Subcutaneous adipose tissue (tissue), 4 donors: Measurements from ENCODE around the gene PPP2R3A. TPM values are rescaled to one million over a fixed set of nuclear protein-coding genes. Genes with fewer than 3 reads are reported as not detected.

Source experiments
- small RNA-seq: library from RNA; depleted of rRNA; stranded (forward); fragments of <200 nt; gene quantifications from one replicate; pipeline ENCODE3, GENCODE V24; 2016
- total RNA-seq, 4 donors: library from RNA; depleted of rRNA; stranded (reverse); fragments of >200 nt; gene quantifications; one replicate each; pipeline ENCODE4 v1.1.0, GENCODE V29; 2016
- TF ChIP-seq, protein P1 (sequence below): fragments of 450-650 bp; IDR thresholded peaks from one replicate; pipeline ENCODE4 v1.5.1; 2016; ENCODE audit warnings: low read depth, mild to moderate bottlenecking, control low read depth, antibody characterized with exemption, moderate library complexity

Gene PPP2R3A
- total RNA-seq, 4 donors from 2014 or later = 12.6 to 14.8 (median 14.5) TPM

DNA sequence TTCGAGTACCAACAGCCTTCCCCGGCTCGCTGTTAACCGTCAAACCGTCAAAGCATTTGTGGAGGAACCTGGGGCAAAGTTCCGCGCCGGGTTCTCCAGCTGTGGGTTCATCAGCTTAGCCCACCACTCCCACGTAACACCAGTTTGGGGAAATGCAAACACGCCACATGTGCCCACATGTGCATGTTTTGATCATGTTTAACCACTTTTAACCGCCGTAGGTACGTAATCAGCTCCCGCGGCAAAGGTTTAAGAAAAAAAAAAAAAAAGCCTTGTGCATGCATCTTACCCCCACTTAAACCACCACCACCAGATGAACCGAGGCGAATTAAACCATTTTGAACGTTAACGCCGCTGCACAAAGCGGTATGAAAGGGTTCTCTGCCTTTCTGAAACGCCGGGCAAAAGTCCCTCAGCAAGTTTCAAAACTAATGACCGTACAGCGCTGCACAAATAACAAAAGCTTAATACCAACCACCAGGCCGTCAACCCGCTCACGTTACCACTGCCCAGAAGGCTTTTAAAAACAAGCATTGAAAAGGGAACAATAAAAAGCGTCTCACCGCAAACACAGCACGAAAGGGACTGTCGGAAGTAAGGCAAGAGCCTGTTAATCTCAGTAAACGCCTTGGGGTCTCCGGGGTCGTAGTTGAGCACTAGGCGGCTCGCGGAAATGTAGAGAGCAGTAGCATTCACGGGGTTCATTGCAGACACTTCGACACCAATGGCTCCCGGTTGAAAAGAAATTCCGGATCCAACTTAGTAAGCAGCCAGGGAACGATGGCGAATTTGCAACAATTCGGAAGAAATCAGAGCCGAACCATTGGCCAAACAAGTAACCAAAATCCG is 229.1 kb downstream of the PPP2R3A start:
- TF ChIP-seq, protein P1, sequence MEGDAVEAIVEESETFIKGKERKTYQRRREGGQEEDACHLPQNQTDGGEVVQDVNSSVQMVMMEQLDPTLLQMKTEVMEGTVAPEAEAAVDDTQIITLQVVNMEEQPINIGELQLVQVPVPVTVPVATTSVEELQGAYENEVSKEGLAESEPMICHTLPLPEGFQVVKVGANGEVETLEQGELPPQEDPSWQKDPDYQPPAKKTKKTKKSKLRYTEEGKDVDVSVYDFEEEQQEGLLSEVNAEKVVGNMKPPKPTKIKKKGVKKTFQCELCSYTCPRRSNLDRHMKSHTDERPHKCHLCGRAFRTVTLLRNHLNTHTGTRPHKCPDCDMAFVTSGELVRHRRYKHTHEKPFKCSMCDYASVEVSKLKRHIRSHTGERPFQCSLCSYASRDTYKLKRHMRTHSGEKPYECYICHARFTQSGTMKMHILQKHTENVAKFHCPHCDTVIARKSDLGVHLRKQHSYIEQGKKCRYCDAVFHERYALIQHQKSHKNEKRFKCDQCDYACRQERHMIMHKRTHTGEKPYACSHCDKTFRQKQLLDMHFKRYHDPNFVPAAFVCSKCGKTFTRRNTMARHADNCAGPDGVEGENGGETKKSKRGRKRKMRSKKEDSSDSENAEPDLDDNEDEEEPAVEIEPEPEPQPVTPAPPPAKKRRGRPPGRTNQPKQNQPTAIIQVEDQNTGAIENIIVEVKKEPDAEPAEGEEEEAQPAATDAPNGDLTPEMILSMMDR = no peak

DNA sequence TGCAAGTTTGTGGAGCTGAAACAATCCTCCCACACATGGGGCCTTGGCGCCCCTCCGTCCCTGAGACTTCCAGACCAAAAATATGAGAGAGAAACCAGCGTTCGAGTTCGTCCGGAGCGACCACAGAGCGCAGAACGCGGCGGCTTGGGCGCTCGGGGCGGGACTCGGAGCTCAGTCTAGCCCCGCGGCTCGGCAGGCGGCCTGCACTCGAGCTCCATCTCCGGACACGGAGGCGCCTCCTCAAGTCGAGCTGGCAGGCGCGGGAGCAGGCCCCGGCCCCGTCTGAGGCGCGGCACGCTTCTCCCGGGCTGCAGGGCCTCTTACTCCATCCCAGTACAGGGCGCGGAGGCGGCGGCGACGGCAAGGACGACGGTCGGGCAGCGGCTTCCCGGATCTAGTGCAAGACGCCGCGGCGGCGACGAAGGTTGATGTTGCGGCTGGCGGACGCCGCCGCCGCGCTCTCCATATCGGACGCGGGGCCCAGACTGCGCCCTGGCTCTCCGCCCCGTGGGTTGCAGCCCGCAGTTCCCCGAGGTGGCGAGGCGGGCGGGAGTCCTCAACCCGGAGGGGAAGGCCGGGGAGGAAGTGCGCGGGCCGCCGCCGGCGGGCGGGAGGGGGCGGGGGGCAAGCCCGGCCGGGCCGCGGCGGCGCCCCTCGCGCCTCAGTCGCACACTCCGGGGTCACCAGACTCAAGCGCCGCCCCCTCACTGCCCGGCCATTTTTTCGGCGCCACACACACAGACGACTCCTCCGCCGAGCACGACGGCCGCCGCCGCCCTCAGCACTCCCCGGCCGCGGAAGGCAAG is 229.9 kb downstream of the PPP2R3A start:
- TF ChIP-seq, protein P1 = no peak

DNA sequence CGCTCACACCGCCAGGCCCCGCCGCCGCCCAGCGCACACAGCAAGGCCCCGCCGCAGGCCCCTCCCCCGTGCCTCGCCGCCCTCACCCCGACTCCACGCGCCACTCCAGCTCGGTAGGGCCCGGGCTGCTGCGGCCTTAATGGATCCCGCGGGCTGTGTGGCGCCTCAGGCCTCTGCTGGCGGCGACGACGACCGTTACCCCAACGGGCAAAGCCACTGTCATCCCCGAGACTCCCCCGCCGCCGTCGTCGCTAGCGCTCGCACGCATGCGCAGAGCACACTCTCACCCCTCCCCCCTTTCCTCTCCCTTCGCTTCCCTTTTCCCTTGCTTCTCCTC is 230.5 kb downstream of the PPP2R3A start, which contains the start of gene MSL2:
TSS of gene MSL2 (minus strand) at position 272 of the 337 bp plus-strand sequence. CDS start 1,222 bp downstream, outside the sequence.
- TF ChIP-seq, protein P1 = no peak

DNA sequence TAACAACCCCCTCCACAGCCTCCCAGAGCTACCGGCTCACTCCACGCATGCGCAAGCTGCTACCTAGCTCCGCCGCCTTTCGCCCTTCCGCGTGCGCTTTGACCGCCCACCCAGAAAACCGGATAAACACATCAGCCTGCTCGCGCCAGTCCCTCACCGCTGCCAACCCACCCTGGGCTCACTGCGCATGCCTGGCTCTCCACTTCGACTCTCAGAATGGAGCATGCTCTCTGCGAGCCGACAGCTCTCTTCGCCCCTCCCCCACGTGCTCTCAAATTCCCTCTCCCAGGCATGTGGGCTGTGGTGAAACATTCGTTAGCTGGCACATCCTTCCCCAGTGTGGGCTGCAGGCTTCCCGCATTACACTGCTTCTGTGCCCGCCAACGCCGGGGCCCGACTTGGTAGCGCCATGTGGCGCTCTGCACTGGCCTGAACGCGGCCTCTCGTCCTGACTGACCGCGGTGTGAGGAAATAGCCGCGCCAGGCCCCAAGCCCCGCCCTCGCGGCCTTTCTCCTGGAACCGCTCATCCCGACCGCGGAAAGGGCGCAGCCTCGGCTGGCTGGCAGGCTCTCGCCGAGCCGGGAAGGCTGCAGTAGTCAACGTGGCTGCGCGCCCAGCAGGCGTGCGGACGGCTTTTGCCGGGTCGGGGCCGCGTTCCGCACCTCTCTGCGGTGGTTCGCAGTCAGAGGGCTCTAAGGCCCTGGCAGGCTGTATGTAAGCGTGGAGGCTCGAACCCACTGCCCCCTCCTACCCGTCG is 231.1 kb downstream of the PPP2R3A start:
- TF ChIP-seq, protein P1 = no peak

DNA sequence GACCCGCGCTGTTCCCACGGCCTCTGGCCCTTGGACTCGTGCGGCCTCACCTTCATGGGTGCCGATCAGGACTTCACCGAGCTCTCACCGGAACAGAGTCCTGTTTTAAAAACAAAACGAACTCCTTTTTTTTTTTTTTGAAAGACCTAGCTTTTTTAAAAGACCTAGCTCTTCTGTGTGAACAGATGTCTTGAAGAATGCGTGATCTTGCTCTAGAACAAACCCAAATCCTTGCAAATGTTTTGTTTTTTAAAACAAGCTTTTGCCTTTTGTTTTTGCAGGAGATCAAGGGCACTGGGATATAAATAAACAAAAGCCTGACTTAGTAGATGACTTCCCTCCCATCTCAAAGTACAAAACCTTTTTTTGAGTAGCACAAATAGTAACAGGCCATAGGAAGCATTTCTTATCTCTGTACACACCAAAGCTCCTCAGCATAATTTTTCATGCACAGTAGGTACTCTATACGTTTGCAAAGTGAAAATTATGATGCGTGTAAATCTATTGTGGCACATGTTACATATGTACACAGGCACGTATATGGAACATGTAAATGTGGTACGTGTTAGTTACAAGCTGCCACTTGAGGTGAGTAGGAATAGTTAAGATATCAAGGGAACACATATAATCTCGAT is 231.7 kb downstream of the PPP2R3A start:
- TF ChIP-seq, protein P1 = no peak

Small RNA genes lying within 50 kb of the gene (small RNA-seq; reads per million reads assigned to genes)
- gene AC092989.1 = not detected

Other genes with a start within 250 kb of the PPP2R3A start
- 10 to 100 TPM; 18.9 to 27.6 (median 24.6) TPM for gene MSL2, start 230.6 kb downstream of the PPP2R3A start, total RNA-seq